SK-N-MC (cell line): ENCODE results near the gene COPZ2.

Experiments used
- DNase-seq: peaks from one replicate; pipeline ENCODE4 v3.0.0-alpha.2; 2011; ENCODE audit warnings: low read depth, low spot score
- H3K27ac ChIP-seq: fragments of 200-600 bp; sonication (generic); 2 replicates; pipeline ENCODE4 v1.5.1; 2016; ENCODE audit warnings: mixed run types
- H3K36me3 ChIP-seq: fragments of 200-600 bp; sonication (generic); 2 replicates; pipeline ENCODE4 v1.6.1; 2017; ENCODE audit warnings: antibody characterized with exemption, low read length, mixed read lengths; ENCODE audit not compliant: insufficient read depth
- H3K4me3 ChIP-seq: fragments of 200-600 bp; sonication (generic); 2 replicates; pipeline ENCODE4 v1.5.1; 2016
- H3K9ac ChIP-seq: fragments of 200-600 bp; sonication (generic); 2 replicates; pipeline ENCODE4 v1.8.0; 2017; ENCODE audit warnings: mixed run types, mixed read lengths; ENCODE audit not compliant: insufficient read length
- H3K9me3 ChIP-seq: fragments of 200-600 bp; sonication (generic); 2 replicates; pipeline ENCODE4 v1.6.1; 2017; ENCODE audit warnings: low read depth, mild to moderate bottlenecking, antibody characterized with exemption, low read length, moderate library complexity, mixed read lengths
- EZH2 ChIP-seq: fragments of 200-600 bp; sonication (generic); IDR thresholded peaks from one replicate; pipeline ENCODE4 v1.6.1; 2017; ENCODE audit warnings: antibody characterized with exemption
- FOXP2 ChIP-seq: optimal IDR thresholded peaks from 2 replicates; pipeline ENCODE3; 2011; ENCODE audit warnings: mild to moderate bottlenecking, moderate library complexity; ENCODE audit not compliant: insufficient read depth; ENCODE audit errors: extremely low read length, control extremely low read depth
- POLR2AphosphoS5 ChIP-seq: IDR thresholded peaks from 2 replicates; pipeline ENCODE4 v1.6.1; 2012; ENCODE audit warnings: mild to moderate bottlenecking, low read depth, low read length, borderline replicate concordance

The COPZ2 gene

GRCh38 chr17:48030531-48030930 is 7.1 kb downstream of the COPZ2 start:
- TF ChIP-seq EZH2 (no peak), FOXP2 (no peak), POLR2AphosphoS5 (no peak)
- no peak overlapping the region for H3K9ac ChIP-seq
- no peak overlapping the region for H3K27ac ChIP-seq
- no peak overlapping the region for H3K4me3 ChIP-seq
- no peak for DNase-seq
- no peaks in the 10 kb centered on the region for H3K36me3 ChIP-seq
- no peaks in the 10 kb centered on the region for H3K9me3 ChIP-seq

- Histone ChIP-seq H3K9me3 (no peaks in the 10 kb centered on the region), H3K4me3 (no peak overlapping the region), H3K9ac (no peak overlapping the region), H3K36me3 (no peaks in the 10 kb centered on the region), H3K27ac (no peak overlapping the region)
- no peak for DNase-seq
- no peak for TF ChIP-seq EZH2
- no peak for TF ChIP-seq POLR2AphosphoS5
- no peak for TF ChIP-seq FOXP2
Observed at GRCh38 chr17:48028736-48029135, 8.9 kb downstream of the COPZ2 start.

GRCh38 chr17:48027322-48027981 is 10.1 kb downstream of the COPZ2 start:
- Histone ChIP-seq H3K27ac (no peak overlapping the region), H3K36me3 (no peaks in the 10 kb centered on the region), H3K9me3 (no peaks in the 10 kb centered on the region), H3K9ac (no peak overlapping the region), H3K4me3 (no peak overlapping the region)
- no peak for TF ChIP-seq POLR2AphosphoS5
- TF ChIP-seq FOXP2 = no peak
- no peak for TF ChIP-seq EZH2
- DNase-seq = no peak

GRCh38 chr17:48026502-48027321 is 10.9 kb downstream of the COPZ2 start:
- TF ChIP-seq EZH2 (no peak), FOXP2 (no peak), POLR2AphosphoS5 (no peak)
- DNase-seq = no peak
- no peak overlapping the region for H3K4me3 ChIP-seq
- no peak overlapping the region for H3K27ac ChIP-seq
- H3K9ac ChIP-seq = no peak overlapping the region
- no peaks in the 10 kb centered on the region for H3K36me3 ChIP-seq
- no peaks in the 10 kb centered on the region for H3K9me3 ChIP-seq

- H3K4me3 ChIP-seq = peak overlapping the region; percentile 94
- H3K27ac ChIP-seq = no peak overlapping the region
- DNase-seq = no peak
Observed at GRCh38 chr17:48025904-48026501, 11.6 kb downstream of the COPZ2 start.

GRCh38 chr17:48025040-48025903 is 12.3 kb downstream of the COPZ2 start:
- no peaks in the 10 kb centered on the region for H3K36me3 ChIP-seq
- H3K27ac ChIP-seq = no peak overlapping the region
- peak; percentile 73 for DNase-seq
- peak overlapping the region; percentile 43 for H3K9ac ChIP-seq
- no peak for TF ChIP-seq EZH2
- peak; percentile 89 for TF ChIP-seq FOXP2
- TF ChIP-seq POLR2AphosphoS5 = no peak; the same call in 1 of the 2 replicates
- no peaks in the 10 kb centered on the region for H3K9me3 ChIP-seq
- peak overlapping the region; percentile 94 for H3K4me3 ChIP-seq

More at GRCh38 chr17:48025904-48026501, 11.6 kb downstream of the COPZ2 start:
- H3K9ac ChIP-seq = no peak overlapping the region
- H3K36me3 ChIP-seq = no peaks in the 10 kb centered on the region
- TF ChIP-seq POLR2AphosphoS5 = no peak
- no peak for TF ChIP-seq FOXP2
- TF ChIP-seq EZH2 = no peak
- H3K9me3 ChIP-seq = no peaks in the 10 kb centered on the region

- Histone ChIP-seq H3K4me3 (peak overlapping the region; percentile 94), H3K27ac (no peak overlapping the region), H3K9me3 (no peaks in the 10 kb centered on the region), H3K36me3 (no peaks in the 10 kb centered on the region), H3K9ac (no peak overlapping the region)
- TF ChIP-seq EZH2 = no peak
- TF ChIP-seq POLR2AphosphoS5 = no peak
- no peak for TF ChIP-seq FOXP2
- DNase-seq = no peak
Observed at GRCh38 chr17:48024149-48025039, 13.2 kb downstream of the COPZ2 start.
